Measurements from ENCODE around the gene INSYN2B.

DNA sequence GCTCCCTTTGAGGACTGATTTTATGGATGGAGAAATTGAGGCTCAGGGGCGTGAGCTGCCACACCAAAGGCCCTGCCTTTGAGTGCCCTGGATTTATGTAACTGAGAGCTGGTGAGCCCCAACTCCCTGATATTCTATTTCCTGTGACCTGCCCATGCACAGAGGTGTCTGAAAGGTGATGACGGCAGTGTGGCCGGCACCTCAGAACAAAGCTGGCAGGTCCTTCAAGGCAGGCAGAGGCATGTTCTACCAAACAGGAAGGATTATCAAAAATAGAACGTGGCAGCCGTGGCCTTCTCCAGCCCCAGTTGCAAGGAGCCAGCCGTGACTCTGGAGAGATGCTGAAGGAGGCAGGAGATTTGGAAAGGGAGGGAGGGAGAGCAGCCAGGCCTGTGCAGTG is 36.2 kb downstream of the INSYN2B start:
- TF ChIP-seq, protein P1, sequence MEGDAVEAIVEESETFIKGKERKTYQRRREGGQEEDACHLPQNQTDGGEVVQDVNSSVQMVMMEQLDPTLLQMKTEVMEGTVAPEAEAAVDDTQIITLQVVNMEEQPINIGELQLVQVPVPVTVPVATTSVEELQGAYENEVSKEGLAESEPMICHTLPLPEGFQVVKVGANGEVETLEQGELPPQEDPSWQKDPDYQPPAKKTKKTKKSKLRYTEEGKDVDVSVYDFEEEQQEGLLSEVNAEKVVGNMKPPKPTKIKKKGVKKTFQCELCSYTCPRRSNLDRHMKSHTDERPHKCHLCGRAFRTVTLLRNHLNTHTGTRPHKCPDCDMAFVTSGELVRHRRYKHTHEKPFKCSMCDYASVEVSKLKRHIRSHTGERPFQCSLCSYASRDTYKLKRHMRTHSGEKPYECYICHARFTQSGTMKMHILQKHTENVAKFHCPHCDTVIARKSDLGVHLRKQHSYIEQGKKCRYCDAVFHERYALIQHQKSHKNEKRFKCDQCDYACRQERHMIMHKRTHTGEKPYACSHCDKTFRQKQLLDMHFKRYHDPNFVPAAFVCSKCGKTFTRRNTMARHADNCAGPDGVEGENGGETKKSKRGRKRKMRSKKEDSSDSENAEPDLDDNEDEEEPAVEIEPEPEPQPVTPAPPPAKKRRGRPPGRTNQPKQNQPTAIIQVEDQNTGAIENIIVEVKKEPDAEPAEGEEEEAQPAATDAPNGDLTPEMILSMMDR (IDR thresholded peaks at IDR 0.05): no peak
- no peak for TF ChIP-seq POLR2A (IDR thresholded peaks at IDR 0.05)
